Dendritic cell treated with granulocyte-macrophage colony-stimulating factor and Interleukin-4, amounts not matched to agents 40 ng/mL and 50 ng/mL, for 4 days (primary cell): ENCODE measurements around the gene RBMS3.
"Not testable (repeated sequence)": the region's sequence is repeated elsewhere in the genome, so short reads cannot be mapped to it uniquely, and the experiment has no call there.

Experiments
- H3K27ac Mint-ChIP-seq: one replicate; pipeline ENCODE4 v1.8.0; 2022; ENCODE audit warnings: mild to moderate bottlenecking, mixed read lengths
- H3K27me3 Mint-ChIP-seq: one replicate; pipeline ENCODE4 v1.8.0; 2022; ENCODE audit warnings: mild to moderate bottlenecking, mixed read lengths
- H3K36me3 Mint-ChIP-seq: one replicate; pipeline ENCODE4 v1.8.0; 2022; ENCODE audit warnings: low read depth, mixed read lengths
- H3K4me1 Mint-ChIP-seq: one replicate; pipeline ENCODE4 v1.8.0; 2022; ENCODE audit warnings: low read depth, mixed read lengths
- H3K4me3 Mint-ChIP-seq: one replicate; pipeline ENCODE4 v1.8.0; 2022; ENCODE audit warnings: mild to moderate bottlenecking, moderate library complexity, mixed read lengths
- H3K9me3 Mint-ChIP-seq: one replicate; pipeline ENCODE4 v1.8.0; 2022; ENCODE audit warnings: mixed read lengths
- intact Hi-C: fragments of 100-400 bp; cut with micrococcal nuclease; formaldehyde crosslinking; loops from one replicate; pipeline ENCODE4 v1.15.0; 2022

RBMS3 gene

DNA sequence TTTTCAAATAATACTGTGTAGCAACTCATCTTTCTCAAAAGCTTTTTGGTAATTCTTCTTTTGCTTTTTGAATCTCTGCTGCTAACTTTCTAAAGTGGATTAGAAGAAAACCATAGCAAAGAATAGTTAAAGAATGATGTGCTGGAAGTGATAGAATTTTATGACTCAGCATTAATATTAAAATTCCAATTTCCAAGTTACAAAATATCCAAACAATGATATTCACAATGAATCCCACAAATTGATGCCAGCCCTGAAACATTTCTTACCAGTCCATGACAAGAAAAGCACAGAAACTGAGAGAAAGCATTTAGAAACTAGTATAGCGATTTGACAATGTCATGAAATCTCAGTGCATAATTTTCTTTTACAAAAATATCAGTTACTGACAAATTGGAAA is 482.2 kb downstream of the RBMS3 start:
- H3K4me1 Mint-ChIP-seq: peaks cover 21% of the 10 kb centered on the region
- no peaks in the 10 kb centered on the region for H3K9me3 Mint-ChIP-seq
- no peaks in the 10 kb centered on the region for H3K36me3 Mint-ChIP-seq
- H3K4me3 Mint-ChIP-seq: no peak overlapping the region
- no peaks in the 10 kb centered on the region for H3K27me3 Mint-ChIP-seq
- H3K27ac Mint-ChIP-seq: no peak overlapping the region
- intact Hi-C loops: no loop called here

DNA sequence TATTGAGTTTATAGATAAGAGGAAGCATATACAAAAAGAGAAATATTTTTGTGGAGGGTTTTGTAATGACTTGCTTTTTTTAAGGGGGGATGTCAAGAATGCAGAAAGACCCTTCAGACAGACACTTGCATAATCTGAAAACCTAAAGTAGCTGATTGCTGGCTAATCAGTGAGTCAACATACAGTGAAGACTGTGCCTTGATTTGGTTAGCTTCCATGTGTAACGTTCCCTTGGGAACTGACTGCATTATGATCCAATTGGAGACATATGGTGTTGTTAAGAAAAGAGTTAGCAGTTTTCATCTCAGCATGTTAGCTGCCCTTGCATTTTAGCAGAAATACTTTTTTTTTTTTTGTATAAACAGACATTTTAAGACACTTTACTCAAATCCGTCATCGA is 483.2 kb downstream of the RBMS3 start:
- intact Hi-C loops: no loop called here

DNA sequence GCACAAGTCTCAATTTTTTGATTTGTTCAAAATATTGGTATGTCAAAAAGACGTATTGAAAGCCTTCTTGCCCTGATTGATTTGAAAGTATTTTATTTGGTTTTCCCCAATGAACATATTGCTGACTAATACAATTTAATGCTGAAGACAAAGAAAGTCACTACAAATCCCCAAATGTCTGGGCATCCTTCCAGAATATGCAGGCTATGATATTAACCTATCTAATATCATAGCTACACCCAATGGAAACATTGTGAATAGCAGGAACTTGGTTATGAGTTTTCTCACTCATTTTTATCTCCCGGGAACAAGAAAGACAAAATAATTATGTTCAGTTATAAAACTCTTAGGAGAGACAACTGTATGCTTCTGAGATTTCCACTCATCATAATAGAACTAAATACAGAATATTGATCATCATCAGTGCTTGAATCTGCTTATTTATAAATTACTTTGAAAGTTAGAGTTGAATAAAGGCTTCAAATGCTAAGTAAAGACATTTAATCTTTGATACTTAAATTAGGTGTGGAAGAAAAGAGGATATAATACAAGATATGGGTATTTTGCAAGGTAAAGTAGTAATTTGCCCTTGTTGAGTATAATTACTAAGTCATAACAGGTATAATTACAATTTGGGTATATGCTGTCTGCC is 483.9 kb downstream of the RBMS3 start:
- Mint-ChIP-seq H3K27me3 (peaks cover 3% of the 10 kb centered on the region), H3K4me3 (no peak overlapping the region), H3K27ac (no peak overlapping the region), H3K36me3 (no peaks in the 10 kb centered on the region), H3K4me1 (peaks cover 11% of the 10 kb centered on the region), H3K9me3 (no peaks in the 10 kb centered on the region)
- intact Hi-C loops: no loop called here

More for the DNA sequence above, 483.2 kb downstream of the RBMS3 start:
- peaks cover 18% of the 10 kb centered on the region for H3K4me1 Mint-ChIP-seq
- no peaks in the 10 kb centered on the region for H3K9me3 Mint-ChIP-seq
- H3K27ac Mint-ChIP-seq: no peak overlapping the region
- no peak overlapping the region for H3K4me3 Mint-ChIP-seq
- H3K27me3 Mint-ChIP-seq: peaks cover 2% of the 10 kb centered on the region
- H3K36me3 Mint-ChIP-seq: no peaks in the 10 kb centered on the region

DNA sequence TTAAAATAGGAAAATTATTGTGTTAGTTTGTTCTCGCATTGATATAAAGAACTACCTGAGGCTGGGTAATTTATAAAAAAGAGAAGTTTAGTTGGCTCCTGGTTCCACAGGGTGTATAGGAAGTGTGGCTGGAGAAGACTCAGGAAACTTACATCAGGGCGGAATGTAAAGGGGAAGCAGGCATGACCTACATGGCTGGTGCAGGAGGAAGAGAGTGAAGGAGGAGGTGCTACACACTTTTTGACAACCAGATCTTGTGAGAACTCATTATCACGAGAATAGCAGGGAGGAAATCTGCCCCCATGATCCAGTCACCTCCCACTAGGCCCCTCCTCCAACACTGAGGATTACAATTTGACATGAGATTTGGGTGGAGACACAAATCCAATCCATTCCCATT is 490.7 kb downstream of the RBMS3 start:
- Mint-ChIP-seq H3K27me3 (peaks cover 9% of the 10 kb centered on the region), H3K36me3 (no peaks in the 10 kb centered on the region), H3K4me3 (no peak overlapping the region), H3K9me3 (peaks cover 7% of the 10 kb centered on the region), H3K27ac (no peak overlapping the region), H3K4me1 (peaks cover 7% of the 10 kb centered on the region)
- intact Hi-C loops: no loop called here

DNA sequence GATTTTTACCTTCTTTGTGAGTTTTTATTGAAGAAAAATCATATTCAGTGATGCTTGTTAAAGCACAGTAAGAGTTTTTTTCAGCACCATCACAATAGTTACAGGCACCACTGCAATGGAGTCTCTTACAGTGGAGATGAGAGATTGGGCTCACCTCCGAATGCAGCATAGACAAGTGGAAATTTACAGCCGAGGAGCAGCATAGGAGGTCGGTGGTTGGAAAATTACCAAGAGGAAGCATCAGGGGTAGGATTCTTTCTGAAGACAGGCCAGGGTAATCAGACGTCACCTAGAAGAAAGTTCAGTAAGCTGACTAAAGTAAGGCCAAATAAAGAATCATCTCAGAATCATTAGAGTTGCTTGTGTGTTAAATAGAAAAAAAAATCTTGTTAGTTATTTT is 491.6 kb downstream of the RBMS3 start:
- Mint-ChIP-seq H3K36me3 (no peaks in the 10 kb centered on the region), H3K4me1 (peaks cover 7% of the 10 kb centered on the region), H3K27me3 (peaks cover 11% of the 10 kb centered on the region), H3K4me3 (no peak overlapping the region), H3K27ac (no peak overlapping the region), H3K9me3 (peaks cover 7% of the 10 kb centered on the region)
- intact Hi-C loops: no loop called here

DNA sequence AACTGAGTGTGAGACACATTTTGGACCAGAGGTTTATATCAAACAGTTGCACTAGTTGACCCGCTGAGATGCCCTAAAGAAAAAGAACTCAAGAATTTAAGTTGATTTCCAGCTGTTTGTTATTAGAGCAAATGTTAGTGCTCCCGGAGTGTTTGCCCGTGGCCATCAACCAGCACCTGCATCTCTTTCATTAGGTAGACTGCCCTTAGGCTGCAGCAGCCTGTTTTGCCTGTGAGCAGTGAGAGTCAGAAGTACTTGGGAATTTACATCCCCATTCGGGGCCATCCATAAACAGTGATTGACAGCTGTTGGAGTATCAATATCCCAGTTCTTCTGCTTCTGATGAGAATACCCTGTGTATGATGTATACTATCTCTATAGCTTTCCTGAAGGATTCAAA is 492.6 kb downstream of the RBMS3 start:
- Mint-ChIP-seq H3K9me3 (peaks cover 7% of the 10 kb centered on the region), H3K27me3 (peaks cover 15% of the 10 kb centered on the region), H3K4me1 (peaks cover 7% of the 10 kb centered on the region), H3K36me3 (no peaks in the 10 kb centered on the region), H3K27ac (no peak overlapping the region), H3K4me3 (no peak overlapping the region)
- intact Hi-C loops: no loop called here

DNA sequence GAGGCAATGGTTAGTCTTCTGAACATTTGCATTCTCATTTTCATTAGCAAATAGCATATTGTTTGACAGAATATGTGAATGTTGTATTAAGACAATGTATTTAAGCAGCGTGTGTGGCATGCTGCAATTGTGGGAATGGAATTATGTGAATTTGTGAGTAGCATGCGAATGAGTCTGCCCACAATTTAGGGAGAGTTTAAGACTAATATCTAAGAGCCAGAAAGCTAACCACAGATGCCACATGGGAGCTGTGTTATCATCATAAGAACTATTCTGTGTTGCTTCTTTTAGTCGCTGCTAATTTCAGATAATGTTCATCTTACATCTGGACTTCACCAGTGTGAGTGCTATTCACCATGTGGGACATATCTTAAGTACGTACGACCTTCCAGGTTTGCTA is 494.5 kb downstream of the RBMS3 start:
- Mint-ChIP-seq H3K9me3 (peaks cover 7% of the 10 kb centered on the region), H3K4me3 (no peak overlapping the region), H3K36me3 (no peaks in the 10 kb centered on the region)

DNA sequence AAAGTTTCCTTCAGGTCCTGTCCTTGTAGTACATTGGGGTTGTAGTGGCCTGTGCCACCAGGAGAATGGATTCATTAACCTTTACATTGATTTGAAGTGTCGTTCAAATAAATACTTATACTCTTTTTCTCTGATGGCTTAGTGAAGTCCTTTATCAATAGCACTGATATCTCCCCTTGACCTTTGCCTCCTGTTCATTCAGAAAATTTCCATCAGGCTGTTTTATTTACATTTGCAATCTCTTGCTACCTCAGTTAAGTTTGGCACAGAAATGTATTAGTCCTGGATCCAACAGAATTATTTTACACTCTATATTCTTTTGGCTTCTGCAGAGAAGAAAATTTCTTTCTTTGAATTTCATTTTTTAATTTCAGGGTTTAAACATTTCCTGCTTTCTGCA is 497.0 kb downstream of the RBMS3 start:
- peaks cover 26% of the 10 kb centered on the region for H3K27me3 Mint-ChIP-seq
- intact Hi-C loops: no loop called here
- H3K27ac Mint-ChIP-seq: no peak overlapping the region
- no peaks in the 10 kb centered on the region for H3K36me3 Mint-ChIP-seq
- H3K9me3 Mint-ChIP-seq: peaks cover 14% of the 10 kb centered on the region
- H3K4me1 Mint-ChIP-seq: no peaks in the 10 kb centered on the region
- no peak overlapping the region for H3K4me3 Mint-ChIP-seq

More for the DNA sequence above, 494.5 kb downstream of the RBMS3 start:
- peaks cover 17% of the 10 kb centered on the region for H3K27me3 Mint-ChIP-seq
- intact Hi-C loops: no loop called here
- no peak overlapping the region for H3K27ac Mint-ChIP-seq
- peaks cover 7% of the 10 kb centered on the region for H3K4me1 Mint-ChIP-seq

DNA sequence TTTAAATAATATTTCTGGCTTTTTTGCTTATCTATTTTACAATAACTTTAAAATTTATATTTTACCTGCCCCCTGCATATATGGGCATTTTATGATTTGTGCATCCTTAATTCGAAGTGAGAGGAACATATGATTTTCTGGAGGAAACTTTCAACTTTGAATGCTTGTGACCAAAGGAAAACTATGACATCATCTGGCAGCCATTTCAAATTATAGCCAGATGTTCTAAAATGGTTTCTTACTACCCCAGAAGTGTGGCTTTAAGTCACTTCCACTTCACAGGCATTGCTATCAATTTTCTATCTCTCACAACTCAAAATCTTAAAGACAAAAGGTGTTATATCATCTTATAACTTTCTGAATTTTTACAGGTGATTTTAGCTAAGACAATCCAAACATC is 508.8 kb downstream of the RBMS3 start:
- peaks cover 8% of the 10 kb centered on the region for H3K27me3 Mint-ChIP-seq
- intact Hi-C loops: no loop called here

DNA sequence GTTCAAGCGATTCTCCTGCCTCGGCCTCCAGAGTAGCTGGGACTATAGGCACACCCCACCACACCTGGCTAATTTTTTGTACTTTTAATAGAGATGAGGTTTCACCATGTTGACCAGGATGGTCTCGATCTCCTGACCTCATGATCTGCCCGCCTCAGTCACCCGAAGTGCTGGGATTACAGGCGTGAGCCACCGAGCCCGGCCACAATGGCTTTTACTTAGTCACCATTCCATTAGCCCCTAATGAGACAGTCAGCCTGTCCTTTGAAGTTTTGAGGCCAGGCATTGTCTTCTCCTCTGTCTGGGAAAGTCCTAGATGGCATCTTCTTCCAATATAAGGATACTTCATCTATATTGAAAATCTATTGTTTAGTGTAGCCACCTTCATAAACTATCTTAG is 515.9 kb downstream of the RBMS3 start:
- no peaks in the 10 kb centered on the region for H3K27me3 Mint-ChIP-seq
- no peaks in the 10 kb centered on the region for H3K36me3 Mint-ChIP-seq
- H3K9me3 Mint-ChIP-seq: peaks cover 8% of the 10 kb centered on the region
- no peak overlapping the region for H3K27ac Mint-ChIP-seq
- H3K4me1 Mint-ChIP-seq: no peaks in the 10 kb centered on the region
- intact Hi-C loops: no loop called here
- H3K4me3 Mint-ChIP-seq: no peak overlapping the region

More for the DNA sequence above, 508.8 kb downstream of the RBMS3 start:
- peaks cover 10% of the 10 kb centered on the region for H3K9me3 Mint-ChIP-seq
- no peaks in the 10 kb centered on the region for H3K4me1 Mint-ChIP-seq
- no peaks in the 10 kb centered on the region for H3K36me3 Mint-ChIP-seq
- no peak overlapping the region for H3K4me3 Mint-ChIP-seq
- H3K27ac Mint-ChIP-seq: no peak overlapping the region

DNA sequence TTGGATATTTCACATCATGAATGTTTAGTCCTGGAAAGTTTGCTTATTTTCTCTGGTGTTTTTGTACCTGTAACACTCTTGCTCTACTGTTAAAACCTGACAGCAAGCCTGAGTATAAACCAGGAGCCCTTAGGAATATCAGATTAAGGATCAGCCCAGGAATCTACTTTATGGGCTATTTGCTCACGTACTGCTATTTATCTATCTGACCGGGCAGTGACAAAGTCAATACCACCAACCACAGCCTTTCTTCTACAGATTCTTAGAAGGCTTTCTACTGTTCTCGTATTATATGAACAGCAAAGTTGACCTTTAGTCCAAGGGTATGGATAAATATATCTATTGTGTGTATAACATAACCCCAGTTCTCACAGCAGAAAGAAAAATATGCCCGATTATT is 521.2 kb downstream of the RBMS3 start:
- Mint-ChIP-seq H3K4me3 (no peak overlapping the region), H3K4me1 (no peaks in the 10 kb centered on the region), H3K9me3 (no peaks in the 10 kb centered on the region), H3K36me3 (no peaks in the 10 kb centered on the region), H3K27ac (no peak overlapping the region), H3K27me3 (no peaks in the 10 kb centered on the region)
- intact Hi-C loops: no loop called here

DNA sequence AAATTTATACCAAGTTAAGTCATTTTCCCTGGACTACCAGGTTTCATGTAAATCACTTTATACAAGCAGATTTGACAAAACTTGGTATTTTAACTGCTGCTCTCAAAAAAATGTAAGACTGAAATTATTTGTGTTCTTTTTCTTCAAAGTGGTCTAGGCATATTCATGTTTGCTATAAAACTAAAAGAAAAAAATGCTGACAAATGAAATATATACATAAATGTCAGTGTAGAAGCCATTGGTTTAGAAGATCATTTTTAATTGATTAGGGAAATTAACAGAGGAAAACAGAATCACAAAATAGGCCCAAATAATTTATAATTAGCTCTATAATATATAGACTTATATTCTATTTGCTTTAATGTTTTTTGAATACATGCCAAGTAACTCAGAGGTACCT is 523.2 kb downstream of the RBMS3 start:
- no peaks in the 10 kb centered on the region for H3K4me1 Mint-ChIP-seq
- no peaks in the 10 kb centered on the region for H3K36me3 Mint-ChIP-seq
- no peak overlapping the region for H3K4me3 Mint-ChIP-seq
- no peak overlapping the region for H3K27ac Mint-ChIP-seq
- no peaks in the 10 kb centered on the region for H3K9me3 Mint-ChIP-seq
- H3K27me3 Mint-ChIP-seq: no peaks in the 10 kb centered on the region
- intact Hi-C loops: no loop called here

DNA sequence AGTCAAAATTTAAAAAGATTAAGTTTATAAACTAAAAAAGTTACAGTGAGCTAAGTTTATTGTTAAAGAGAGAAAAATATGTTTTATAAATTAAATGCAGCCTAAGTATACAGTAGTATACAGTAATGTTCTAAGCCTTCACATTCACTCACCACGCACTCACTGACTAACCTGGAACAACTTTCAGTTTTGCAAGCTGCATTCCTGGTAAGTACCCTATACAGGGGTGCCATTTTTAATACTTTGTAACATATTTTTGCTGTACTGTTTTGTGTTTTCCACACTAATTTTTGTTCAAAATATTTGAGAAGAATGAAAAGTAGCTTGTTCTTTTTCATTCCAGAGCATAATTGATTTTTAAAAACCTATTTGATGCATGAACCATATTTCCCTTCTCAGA is 524.9 kb downstream of the RBMS3 start:
- H3K27ac Mint-ChIP-seq: no peak overlapping the region
- H3K9me3 Mint-ChIP-seq: no peaks in the 10 kb centered on the region
- H3K27me3 Mint-ChIP-seq: no peaks in the 10 kb centered on the region
- H3K4me1 Mint-ChIP-seq: no peaks in the 10 kb centered on the region
- no peaks in the 10 kb centered on the region for H3K36me3 Mint-ChIP-seq
- intact Hi-C loops: no loop called here
- H3K4me3 Mint-ChIP-seq: no peak overlapping the region

DNA sequence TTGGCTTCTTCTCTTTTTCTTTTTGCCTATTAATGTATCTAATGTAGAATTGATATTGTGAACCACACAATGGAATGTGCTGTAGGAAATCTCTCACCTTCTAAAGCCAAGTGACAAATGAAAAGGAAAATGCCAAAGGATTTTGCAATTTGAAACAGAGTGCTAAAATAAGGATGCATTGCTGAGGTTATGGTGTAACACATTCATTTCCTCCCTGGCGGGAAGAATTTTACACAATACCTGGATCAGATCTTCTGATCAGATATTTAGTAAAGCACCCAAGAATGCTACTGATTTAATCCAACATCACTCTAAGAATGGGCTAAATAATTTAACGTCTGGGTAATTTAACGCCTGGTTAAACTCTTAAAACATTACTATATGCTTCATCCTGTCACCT is 527.5 kb downstream of the RBMS3 start:
- intact Hi-C loops: not testable (repeated sequence)

DNA sequence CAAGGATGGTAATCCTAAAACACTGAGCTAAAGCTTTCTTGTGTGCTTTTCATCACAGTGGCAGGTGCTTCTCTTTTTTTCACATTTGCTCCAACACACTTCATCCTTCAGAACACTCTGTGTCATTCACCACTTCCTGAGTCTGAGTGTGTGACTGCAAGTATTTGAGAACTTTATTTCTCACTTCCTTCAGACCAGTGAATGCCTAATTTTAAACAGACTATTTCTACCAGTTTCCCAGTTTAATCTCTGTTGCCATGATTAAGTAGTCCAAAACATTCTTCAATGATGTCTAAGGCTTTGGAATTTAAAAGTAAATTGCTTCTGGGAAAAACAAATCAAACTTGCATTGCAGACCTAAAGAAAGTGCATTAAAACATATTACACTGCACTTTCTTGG is 541.2 kb downstream of the RBMS3 start:
- intact Hi-C loops: no loop called here
- no peak overlapping the region for H3K27ac Mint-ChIP-seq
- H3K27me3 Mint-ChIP-seq: no peaks in the 10 kb centered on the region
- H3K4me3 Mint-ChIP-seq: no peak overlapping the region
- H3K36me3 Mint-ChIP-seq: no peaks in the 10 kb centered on the region
- no peaks in the 10 kb centered on the region for H3K9me3 Mint-ChIP-seq
- no peaks in the 10 kb centered on the region for H3K4me1 Mint-ChIP-seq

More for the DNA sequence above, 527.5 kb downstream of the RBMS3 start:
- not testable (repeated sequence) for H3K36me3 Mint-ChIP-seq, H3K27me3 Mint-ChIP-seq, H3K9me3 Mint-ChIP-seq, H3K27ac Mint-ChIP-seq, H3K4me3 Mint-ChIP-seq, H3K4me1 Mint-ChIP-seq
